GM23248 (cell line): ENCODE data around the gene CDC34.

Experiments used
- EZH2 ChIP-seq: fragments of 200-600 bp; sonication (generic); IDR thresholded peaks from 2 replicates; pipeline ENCODE4 v1.6.1; 2018; ENCODE audit warnings: antibody characterized with exemption, mild to moderate bottlenecking; ENCODE audit not compliant: insufficient read depth, poor library complexity, severe bottlenecking
- EZH2phosphoT487 ChIP-seq: fragments of 200-600 bp; sonication (generic); IDR thresholded peaks from 2 replicates; pipeline ENCODE4 v1.6.1; 2018; ENCODE audit warnings: antibody characterized with exemption, moderate library complexity, mild to moderate bottlenecking, low read depth; ENCODE audit not compliant: insufficient read depth

GRCh38 chr19:541699-542098 is 10.1 kb downstream of the CDC34 start:
- no peak for TF ChIP-seq EZH2phosphoT487
- no peak for TF ChIP-seq EZH2
